ENCODE measurements around the gene CDH13.

GRCh38 chr16:83653785-83654184 is 1027.0 kb downstream of the CDH13 start:
- TF ChIP-seq TOX (CRISPR knock-in tag; IDR thresholded peaks at IDR 0.05; ENCODE audit: borderline replicate concordance) (no peak), CSDC2 (CRISPR knock-in tag; IDR thresholded peaks at IDR 0.05) (no peak), ARNTL (CRISPR knock-in tag; IDR thresholded peaks at IDR 0.05; ENCODE audit: borderline replicate concordance, low read depth) (no peak), CSRNP3 (CRISPR knock-in tag; IDR thresholded peaks at IDR 0.05) (no peak), PATZ1 (CRISPR knock-in tag; IDR thresholded peaks at IDR 0.05; ENCODE audit: borderline replicate concordance) (no peak), ZC3H10 (CRISPR knock-in tag; IDR thresholded peaks at IDR 0.05) (no peak), ZFP3 (CRISPR knock-in tag; IDR thresholded peaks at IDR 0.05) (no peak), ZNF70 (CRISPR knock-in tag; IDR thresholded peaks at IDR 0.05) (no peak)

Data from SK-N-SH treated with all-trans-retinoic acid at 6 μM for 48 hours (cell line).